ENCODE measurements around the gene MTCH2. TPM values are rescaled to one million over a fixed set of nuclear protein-coding genes. Genes with fewer than 3 reads are reported as not detected.

The MTCH2 gene
- total RNA-seq, 1 experiment from 2014 or later = 138 TPM

DNA sequence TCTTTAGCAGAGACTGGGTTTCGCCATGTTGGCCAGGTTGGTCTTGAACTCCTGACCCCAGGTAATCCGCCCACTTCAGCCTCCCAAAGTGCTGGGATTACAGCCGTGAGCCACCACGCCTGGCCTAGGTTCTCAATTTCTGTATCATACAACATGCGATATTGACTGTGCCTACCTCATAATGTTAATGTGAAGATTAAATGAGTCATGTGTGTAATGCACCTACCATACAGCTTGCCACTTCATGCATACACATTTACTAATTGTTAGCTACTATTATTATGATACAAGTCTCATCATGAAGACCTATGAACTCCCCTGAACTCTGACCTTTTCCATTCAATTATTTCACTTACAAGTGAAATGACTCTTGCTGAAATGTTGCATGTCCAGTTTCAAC, 47.1 kb upstream of the MTCH2 start:
- no peaks in the 10 kb centered on the region for H3K79me2 ChIP-seq (ENCODE audit: insufficient read depth, low read length)
- 0 out of 2 replicates have a peak, but pooled peaks cover 4% of the 10 kb centered on the region for H3K9me2 ChIP-seq (ENCODE audit: insufficient read depth)
- intact Hi-C loops (cut with micrococcal nuclease) = no loop called here
- no peaks in the 10 kb centered on the region for H4K20me1 ChIP-seq (ENCODE audit: insufficient read depth)
- H2AFZ ChIP-seq (ENCODE audit: low read depth, low read length, poor library complexity, severe bottlenecking) = no peak overlapping the region
- ChIA-PET POLR2A (no interaction called here), CTCF (interaction anchor here (0.6 kb wide), 1 partner anchor 235 kb away, joined by 4 read pairs; no protein-coding TSS in a partner anchor), RAD21 (ENCODE audit: low non-redundant PET in 1 of 2, low total read pairs in 2 of 2, uncharacterized antibody in 2 of 2, unreplicated experiment in 2 of 2) (no interaction called here)
- no peaks in the 10 kb centered on the region for H3K27me3 ChIP-seq (ENCODE audit: insufficient read depth, low read length)
- BruUV-seq (replicated peaks) = no TSS peak
- H3K4me3 ChIP-seq (replicated peaks in 1 of 2; ENCODE audit: low read depth in 1 of 2, low read length in 2 of 2) = no peak overlapping the region
- no peak overlapping the region for H3K4me2 ChIP-seq (ENCODE audit: low read length)
- H3K36me3 ChIP-seq (ENCODE audit: control insufficient read depth in 1 of 2, insufficient read depth in 2 of 2, low read length in 2 of 2) = no peaks in the 10 kb centered on the region
- DNase-seq (ENCODE audit: low read depth, low spot score) (no peak), ATAC-seq (no peak)
- no peak for TF ChIP-seq CEBPB (IDR thresholded peaks at IDR 0.05; ENCODE audit: low read depth)
- TF ChIP-seq, protein P1, sequence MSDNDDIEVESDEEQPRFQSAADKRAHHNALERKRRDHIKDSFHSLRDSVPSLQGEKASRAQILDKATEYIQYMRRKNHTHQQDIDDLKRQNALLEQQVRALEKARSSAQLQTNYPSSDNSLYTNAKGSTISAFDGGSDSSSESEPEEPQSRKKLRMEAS (IDR thresholded peaks at IDR 0.05) = no peak
- H3K9me3 ChIP-seq (ENCODE audit: control insufficient read depth in 1 of 2, insufficient read depth in 1 of 2, low read depth in 1 of 2, low read length in 2 of 2) = no peaks in the 10 kb centered on the region
- H3K9ac ChIP-seq (ENCODE audit: low read length) = no peak overlapping the region
- no peak overlapping the region for H3K27ac ChIP-seq (ENCODE audit: low read depth, low read length)
- no peaks in the 10 kb centered on the region for H3K4me1 ChIP-seq (ENCODE audit: control insufficient read depth in 1 of 2, insufficient read depth in 2 of 2, low read length in 2 of 2)

DNA sequence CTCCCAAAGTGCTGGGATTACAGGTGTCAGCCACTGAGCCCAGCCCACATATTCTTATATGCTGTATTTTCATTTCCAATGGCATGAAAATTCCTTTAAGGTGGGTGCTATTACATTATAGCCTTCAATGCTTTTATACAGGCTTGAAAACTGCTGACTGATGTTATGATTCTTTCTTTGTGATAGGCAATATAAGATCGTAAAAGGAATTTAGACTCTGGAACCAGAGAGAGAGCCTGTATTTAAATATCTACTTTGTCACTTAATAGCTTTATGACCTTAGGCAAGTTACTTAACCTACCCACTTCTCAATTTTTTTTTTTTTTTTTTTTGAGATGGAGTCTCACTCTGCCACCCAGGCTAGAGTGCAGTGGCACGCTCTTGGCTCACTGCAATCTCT, 46.6 kb upstream of the MTCH2 start:
- no peak overlapping the region for H3K9ac ChIP-seq (ENCODE audit: low read length)
- DNase-seq (ENCODE audit: low read depth, low spot score) (no peak), ATAC-seq (no peak)
- ChIA-PET POLR2A (no interaction called here), CTCF (interaction anchor here (0.6 kb wide), 1 partner anchor 234 kb away, joined by 4 read pairs; no protein-coding TSS in a partner anchor), RAD21 (ENCODE audit: low non-redundant PET in 1 of 2, low total read pairs in 2 of 2, uncharacterized antibody in 2 of 2, unreplicated experiment in 2 of 2) (no interaction called here)
- no TSS peak for BruUV-seq (replicated peaks)
- H3K4me3 ChIP-seq (replicated peaks in 1 of 2; ENCODE audit: low read depth in 1 of 2, low read length in 2 of 2) = no peak overlapping the region
- H3K36me3 ChIP-seq (ENCODE audit: control insufficient read depth in 1 of 2, insufficient read depth in 2 of 2, low read length in 2 of 2) = no peaks in the 10 kb centered on the region
- H3K4me2 ChIP-seq (ENCODE audit: low read length) = no peak overlapping the region
- no peaks in the 10 kb centered on the region for H3K27me3 ChIP-seq (ENCODE audit: insufficient read depth, low read length)
- H3K27ac ChIP-seq (ENCODE audit: low read depth, low read length) = no peak overlapping the region
- no peaks in the 10 kb centered on the region for H4K20me1 ChIP-seq (ENCODE audit: insufficient read depth)
- H3K9me3 ChIP-seq (ENCODE audit: control insufficient read depth in 1 of 2, insufficient read depth in 1 of 2, low read depth in 1 of 2, low read length in 2 of 2) = no peaks in the 10 kb centered on the region
- intact Hi-C loops (cut with micrococcal nuclease) = no loop called here
- H3K9me2 ChIP-seq (ENCODE audit: insufficient read depth) = 0 out of 2 replicates have a peak, but pooled peaks cover 4% of the 10 kb centered on the region
- H3K79me2 ChIP-seq (ENCODE audit: insufficient read depth, low read length) = no peaks in the 10 kb centered on the region
- H2AFZ ChIP-seq (ENCODE audit: low read depth, low read length, poor library complexity, severe bottlenecking) = no peak overlapping the region
- H3K4me1 ChIP-seq (ENCODE audit: control insufficient read depth in 1 of 2, insufficient read depth in 2 of 2, low read length in 2 of 2) = no peaks in the 10 kb centered on the region
- TF ChIP-seq ZFX (IDR thresholded peaks at IDR 0.05) = no peak
- TF ChIP-seq, protein P2, sequence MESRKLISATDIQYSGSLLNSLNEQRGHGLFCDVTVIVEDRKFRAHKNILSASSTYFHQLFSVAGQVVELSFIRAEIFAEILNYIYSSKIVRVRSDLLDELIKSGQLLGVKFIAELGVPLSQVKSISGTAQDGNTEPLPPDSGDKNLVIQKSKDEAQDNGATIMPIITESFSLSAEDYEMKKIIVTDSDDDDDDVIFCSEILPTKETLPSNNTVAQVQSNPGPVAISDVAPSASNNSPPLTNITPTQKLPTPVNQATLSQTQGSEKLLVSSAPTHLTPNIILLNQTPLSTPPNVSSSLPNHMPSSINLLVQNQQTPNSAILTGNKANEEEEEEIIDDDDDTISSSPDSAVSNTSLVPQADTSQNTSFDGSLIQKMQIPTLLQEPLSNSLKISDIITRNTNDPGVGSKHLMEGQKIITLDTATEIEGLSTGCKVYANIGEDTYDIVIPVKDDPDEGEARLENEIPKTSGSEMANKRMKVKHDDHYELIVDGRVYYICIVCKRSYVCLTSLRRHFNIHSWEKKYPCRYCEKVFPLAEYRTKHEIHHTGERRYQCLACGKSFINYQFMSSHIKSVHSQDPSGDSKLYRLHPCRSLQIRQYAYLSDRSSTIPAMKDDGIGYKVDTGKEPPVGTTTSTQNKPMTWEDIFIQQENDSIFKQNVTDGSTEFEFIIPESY (IDR thresholded peaks at IDR 0.05; ENCODE audit: extremely low read depth, insufficient replicate concordance, low read length) = no peak
- no peak for TF ChIP-seq EGR1 (IDR thresholded peaks at IDR 0.05; ENCODE audit: low read depth)
- TF ChIP-seq EZH2phosphoT487 (IDR thresholded peaks at IDR 0.05; ENCODE audit: borderline replicate concordance) = no peak
- no peak for TF ChIP-seq ZNF274 (IDR thresholded peaks at IDR 0.05; ENCODE audit: low read depth, low read length)
- TF ChIP-seq FOSL1 (IDR thresholded peaks at IDR 0.05; ENCODE audit: low read depth) = no peak
- TF ChIP-seq REST (IDR thresholded peaks at IDR 0.05; ENCODE audit: low read depth) = no peak
- TF ChIP-seq RAD21 (IDR thresholded peaks at IDR 0.05; ENCODE audit: low read depth) = no peak
- TF ChIP-seq TCF7L2 (IDR thresholded peaks at IDR 0.05; ENCODE audit: borderline replicate concordance, extremely low read depth, insufficient read depth, insufficient read length) = no peak
- TF ChIP-seq EZH2 (IDR thresholded peaks at IDR 0.05) = no peak
- no peak for TF ChIP-seq SP1 (IDR thresholded peaks at IDR 0.05; ENCODE audit: low read depth)
- TF ChIP-seq YY1 (IDR thresholded peaks at IDR 0.05; ENCODE audit: extremely low read depth, insufficient replicate concordance, low read depth, low read length) = no peak
- no peak for TF ChIP-seq POLR2A (IDR thresholded peaks at IDR 0.05; ENCODE audit: borderline replicate concordance, extremely low read depth, insufficient read depth, insufficient read length)
- no peak for TF ChIP-seq POLR2AphosphoS5 (IDR thresholded peaks at IDR 0.05; ENCODE audit: low read depth, low read length)
- no peak for TF ChIP-seq ELF1 (IDR thresholded peaks at IDR 0.05; ENCODE audit: borderline replicate concordance, low read depth)

Measured in HCT116 (cell line).